PC-9 (cell line): ENCODE results near the gene SLC38A1. TPM values are rescaled to one million over a fixed set of nuclear protein-coding genes. Genes with fewer than 3 reads are reported as not detected.

Source experiments
- BruUV-seq: library from RNA; stranded (reverse); fragments of 400-500 nt; replicated peaks from 2 replicates; lab custom pipeline; 2021; lab: Mats Ljungman, UMichigan
- CTCF ChIA-PET: fragments of 300-600 bp; sonication (Branson Sonifier 250); formaldehyde crosslinking; loops from one replicate; lab custom pipeline; 2022; ENCODE audit warnings: antibody characterized with exemption; lab: Charles Lee
- POLR2A ChIA-PET: fragments of 300-600 bp; sonication (Branson Sonifier 250); formaldehyde crosslinking; loops from one replicate; lab custom pipeline; 2022; ENCODE audit warnings: antibody characterized with exemption; ENCODE audit not compliant: unreplicated experiment; lab: Charles Lee
- DNase-seq, 2 experiments: peaks; one replicate each; pipeline versions ENCODE4 v3.0.0 to v3.0.0-alpha.2; 2015 to 2022; ENCODE audit warnings: mixed read lengths in 1 of 2
- H2AFZ ChIP-seq: fragments of 200-600 bp; sonication (generic); 2 replicates; pipeline ENCODE4 v1.8.1; 2017; ENCODE audit warnings: antibody characterized with exemption
- H3F3A ChIP-seq: fragments of 200-600 bp; sonication (generic); 2 replicates; pipeline ENCODE4 v1.8.1; 2017; ENCODE audit warnings: antibody characterized with exemption, mild to moderate bottlenecking, low read depth; ENCODE audit not compliant: insufficient read depth
- H3K27ac ChIP-seq: fragments of 200-600 bp; sonication (generic); 2 replicates; pipeline ENCODE4 v1.6.1; 2016; ENCODE audit warnings: mixed run types
- H3K27me3 ChIP-seq: fragments of 200-600 bp; sonication (generic); 2 replicates; pipeline ENCODE4 v1.6.1; 2016; ENCODE audit warnings: low read depth, mixed run types; ENCODE audit not compliant: insufficient read depth
- H3K36me3 ChIP-seq: fragments of 200-600 bp; sonication (generic); 2 replicates; pipeline ENCODE4 v1.6.1; 2016; ENCODE audit warnings: low read depth, mixed run types
- H3K4me1 ChIP-seq: fragments of 200-600 bp; sonication (generic); replicated peaks from 2 replicates; pipeline ENCODE4 v1.6.1; 2016; ENCODE audit warnings: mixed run types; ENCODE audit not compliant: insufficient read depth
- H3K4me2 ChIP-seq: fragments of 200-600 bp; sonication (generic); 2 replicates; pipeline ENCODE4 v1.6.1; 2017; ENCODE audit warnings: mixed run types
- H3K4me3 ChIP-seq: fragments of 200-600 bp; sonication (generic); 2 replicates; pipeline ENCODE4 v1.6.1; 2016; ENCODE audit warnings: mixed run types
- H3K79me2 ChIP-seq: fragments of 200-600 bp; sonication (generic); 2 replicates; pipeline ENCODE4 v1.6.1; 2017; ENCODE audit warnings: low read depth, mixed run types
- H3K9me2 ChIP-seq: fragments of 200-600 bp; sonication (generic); 2 replicates; pipeline ENCODE4 v1.8.1; 2017; ENCODE audit warnings: mild to moderate bottlenecking; ENCODE audit not compliant: insufficient read depth
- H3K9me3 ChIP-seq: fragments of 200-600 bp; sonication (generic); 2 replicates; pipeline ENCODE4 v1.8.1; 2016; ENCODE audit warnings: low read depth; ENCODE audit not compliant: insufficient read depth
- H4K20me1 ChIP-seq: fragments of 200-600 bp; sonication (generic); 2 replicates; pipeline ENCODE4 v1.8.1; 2017; ENCODE audit not compliant: insufficient read depth
- EZH2 ChIP-seq: fragments of 200-600 bp; sonication (generic); IDR thresholded peaks from 2 replicates; pipeline ENCODE4 v1.8.0; 2017; ENCODE audit warnings: antibody characterized with exemption, low read depth
- intact Hi-C: fragments of 100-400 bp; cut with micrococcal nuclease; formaldehyde crosslinking; loops from one replicate; pipeline ENCODE4 v1.10.0; 2022; ENCODE audit not compliant: unreplicated experiment
- total RNA-seq: library from RNA; stranded (reverse); gene quantifications from 2 replicates; pipeline ENCODE4 v1.2.3, GENCODE V29; 2021
- TF ChIP-seq, protein P1 (sequence below): fragments of 200-600 bp; sonication (generic); conservative IDR thresholded peaks from 2 replicates; pipeline ENCODE4 v1.6.1; 2017; ENCODE audit warnings: mixed run types, antibody characterized with exemption, mild to moderate bottlenecking, moderate library complexity

Gene SLC38A1
- total RNA-seq, 1 experiment from 2014 or later, result 131 TPM

DNA sequence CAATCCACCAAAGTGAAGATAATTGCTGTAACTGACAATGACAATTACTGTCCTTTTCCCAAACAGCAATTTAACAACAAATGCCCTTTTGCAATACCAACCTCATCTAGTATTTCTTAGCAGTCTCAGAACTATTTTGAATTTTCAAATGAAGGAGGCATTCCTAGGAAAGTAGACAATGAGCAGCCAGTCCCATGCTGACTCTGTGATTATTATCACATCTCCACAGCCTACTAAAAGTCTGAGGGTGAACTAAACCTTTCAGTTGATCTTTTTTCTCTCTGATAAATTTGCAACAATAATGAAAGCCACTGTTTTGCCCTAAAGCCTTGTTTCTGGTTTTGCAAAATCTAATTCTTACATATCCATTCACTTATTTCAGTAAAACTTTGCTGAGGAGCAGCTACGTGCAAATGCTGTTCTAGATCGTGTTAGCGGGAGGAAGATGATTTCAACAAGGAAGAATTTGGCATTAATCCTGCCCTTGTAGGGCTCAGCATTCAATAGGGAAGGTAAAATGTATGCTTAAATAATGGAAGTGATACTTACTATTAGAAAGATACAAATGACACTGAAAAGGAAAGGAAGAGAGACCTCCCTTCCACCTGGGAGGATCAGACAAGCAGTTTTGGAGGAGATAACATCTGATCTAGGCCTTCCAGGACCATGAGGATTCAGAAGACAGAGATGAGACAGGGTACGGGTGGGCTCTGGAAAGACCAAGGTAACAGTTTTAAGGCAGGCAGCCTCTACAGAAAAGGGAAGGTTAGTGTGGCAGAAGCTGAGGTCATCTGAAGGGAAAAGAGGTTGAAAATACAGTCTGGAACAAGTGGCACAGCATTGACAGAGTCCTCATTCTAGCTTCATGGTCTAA, 47.4 kb downstream of the SLC38A1 start:
- no peak overlapping the region for H3K4me3 ChIP-seq
- BruUV-seq, result no TSS peak
- no peaks in the 10 kb centered on the region for H3K27me3 ChIP-seq
- ChIA-PET CTCF (no interaction called here), POLR2A (interaction anchor here (0.6 to 1.1 kb wide), 3 partner anchors 45 to 716 kb away, joined by 3 read pairs; no protein-coding TSS in a partner anchor)
- peaks cover 53% of the 10 kb centered on the region for H3K4me1 ChIP-seq
- H3K9me2 ChIP-seq, result no peaks in the 10 kb centered on the region
- peak overlapping the region; percentile 48 for H3K4me2 ChIP-seq
- intact Hi-C loops, result loop anchor here (5.0 kb wide), 1 partner anchor 229 kb away; the partner anchor contains the start of gene SCAF11
- H3K36me3 ChIP-seq, result peaks cover 66% of the 10 kb centered on the region
- TF ChIP-seq, protein P1, sequence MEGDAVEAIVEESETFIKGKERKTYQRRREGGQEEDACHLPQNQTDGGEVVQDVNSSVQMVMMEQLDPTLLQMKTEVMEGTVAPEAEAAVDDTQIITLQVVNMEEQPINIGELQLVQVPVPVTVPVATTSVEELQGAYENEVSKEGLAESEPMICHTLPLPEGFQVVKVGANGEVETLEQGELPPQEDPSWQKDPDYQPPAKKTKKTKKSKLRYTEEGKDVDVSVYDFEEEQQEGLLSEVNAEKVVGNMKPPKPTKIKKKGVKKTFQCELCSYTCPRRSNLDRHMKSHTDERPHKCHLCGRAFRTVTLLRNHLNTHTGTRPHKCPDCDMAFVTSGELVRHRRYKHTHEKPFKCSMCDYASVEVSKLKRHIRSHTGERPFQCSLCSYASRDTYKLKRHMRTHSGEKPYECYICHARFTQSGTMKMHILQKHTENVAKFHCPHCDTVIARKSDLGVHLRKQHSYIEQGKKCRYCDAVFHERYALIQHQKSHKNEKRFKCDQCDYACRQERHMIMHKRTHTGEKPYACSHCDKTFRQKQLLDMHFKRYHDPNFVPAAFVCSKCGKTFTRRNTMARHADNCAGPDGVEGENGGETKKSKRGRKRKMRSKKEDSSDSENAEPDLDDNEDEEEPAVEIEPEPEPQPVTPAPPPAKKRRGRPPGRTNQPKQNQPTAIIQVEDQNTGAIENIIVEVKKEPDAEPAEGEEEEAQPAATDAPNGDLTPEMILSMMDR, result no peak
- TF ChIP-seq EZH2, result no peak
- peaks cover 18% of the 10 kb centered on the region for H4K20me1 ChIP-seq
- H3F3A ChIP-seq, result peaks cover 62% of the 10 kb centered on the region
- peak overlapping the region; percentile 85 for H3K27ac ChIP-seq
- no peak for DNase-seq
- H3K79me2 ChIP-seq, result peaks cover 77% of the 10 kb centered on the region
- no peaks in the 10 kb centered on the region for H3K9me3 ChIP-seq
- H2AFZ ChIP-seq, result no peak overlapping the region

DNA sequence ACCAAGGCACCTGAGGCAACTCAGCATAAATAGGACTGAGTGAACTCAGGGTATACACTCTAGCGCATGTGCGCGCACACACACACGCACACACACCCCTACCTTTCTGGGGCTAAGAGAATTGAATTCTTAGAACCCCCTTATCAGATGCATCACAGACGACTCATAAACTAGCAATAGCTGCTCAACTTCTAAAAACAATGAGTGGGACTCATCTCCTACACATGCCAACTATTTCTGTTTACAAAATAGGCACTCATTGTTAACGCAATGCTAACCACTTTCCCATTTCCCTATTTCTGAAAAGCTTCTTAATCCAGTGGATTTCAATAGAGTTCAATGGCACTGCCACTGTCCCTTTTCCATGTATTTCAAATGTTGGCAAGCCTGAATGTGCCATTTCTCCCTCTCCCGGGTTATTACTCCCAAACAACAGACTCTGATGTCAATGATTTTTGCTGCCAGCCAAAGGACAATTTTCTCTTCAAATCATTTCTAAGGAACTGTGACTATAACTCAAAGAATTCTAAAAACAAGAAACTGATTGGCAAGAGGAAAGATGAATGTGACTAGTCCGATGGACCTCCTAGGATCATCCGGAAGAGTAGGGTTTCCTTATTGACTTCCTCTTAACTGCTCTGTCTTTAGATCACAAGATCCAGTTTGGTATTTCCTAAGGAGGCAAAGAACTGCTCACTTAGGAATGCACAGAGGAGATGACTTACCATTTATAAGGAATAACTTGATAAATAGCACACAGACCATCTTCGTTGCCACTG, 48.8 kb downstream of the SLC38A1 start:
- Histone ChIP-seq H3K4me2 (peak overlapping the region; percentile 48), H3K9me2 (no peaks in the 10 kb centered on the region), H3K79me2 (peaks cover 79% of the 10 kb centered on the region), H3K27ac (peak overlapping the region; percentile 85), H3K4me3 (peak overlapping the region; percentile 7; the same call in 1 of the 2 replicates), H3F3A (peaks cover 69% of the 10 kb centered on the region), H3K27me3 (no peaks in the 10 kb centered on the region), H3K36me3 (peaks cover 64% of the 10 kb centered on the region), H2AFZ (no peak overlapping the region), H3K9me3 (no peaks in the 10 kb centered on the region), H3K4me1 (peaks cover 53% of the 10 kb centered on the region), H4K20me1 (peaks cover 6% of the 10 kb centered on the region)
- no peak for TF ChIP-seq EZH2
- TF ChIP-seq, protein P1, result no peak
- peak; percentile 73 to 97 for DNase-seq
- CTCF ChIA-PET, result interaction anchor here (0.8 kb wide), 1 partner anchor 245 kb away, joined by 4 read pairs; no protein-coding TSS in a partner anchor
- intact Hi-C loops, result loop anchor here (1.0 to 5.0 kb wide), 3 partner anchors 41 to 236 kb away; partner anchors contain the start of gene SCAF11
- POLR2A ChIA-PET, result interaction anchor here (0.6 to 0.7 kb wide), 3 partner anchors 25 to 441 kb away, joined by 4 to 7 read pairs (median 7); no protein-coding TSS in a partner anchor
- BruUV-seq, result TSS peak; percentile 59
